ENCODE measurements around the gene MACROD2. TPM values are rescaled to one million over a fixed set of nuclear protein-coding genes. Genes with fewer than 3 reads are reported as not detected.

The MACROD2 gene
- polyA plus RNA-seq, 2 of the 4 experiments (the other 2 are of a cell fraction): 0.96 to 1.3 TPM

DNA sequence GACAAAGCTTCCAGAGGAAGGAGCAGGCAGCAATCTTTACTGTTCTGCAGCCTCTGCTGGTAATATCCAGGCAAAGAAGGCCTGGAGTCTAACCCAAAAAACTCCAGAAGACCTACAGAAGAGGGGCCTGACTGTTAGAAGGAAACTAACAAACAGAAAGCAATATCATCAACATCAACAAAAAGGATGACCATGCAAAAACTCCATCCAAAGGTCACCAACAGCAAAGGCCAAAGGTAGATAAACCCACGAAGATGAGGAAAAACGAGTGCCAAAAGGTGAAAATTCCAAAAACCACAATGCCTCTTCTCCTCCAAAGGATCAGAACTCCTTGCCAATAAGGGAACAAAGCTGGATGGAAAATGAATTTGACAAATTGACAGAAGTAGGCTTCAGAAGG lies 811.9 kb downstream of the MACROD2 start:
- no peak overlapping the region for H3K4me3 ChIP-seq
- ATAC-seq (no peak), DNase-seq (ENCODE audit: low read depth in 1 of 2, low spot score in 1 of 2) (no peak), FAIRE-seq (no peak)
- no peak for TF ChIP-seq BHLHE40 (IDR thresholded peaks at IDR 0.05; ENCODE audit: low read depth, low read length)
- TF ChIP-seq ESRRA (IDR thresholded peaks at IDR 0.05; ENCODE audit: borderline replicate concordance, low read length): no peak
- TF ChIP-seq, protein P1, sequence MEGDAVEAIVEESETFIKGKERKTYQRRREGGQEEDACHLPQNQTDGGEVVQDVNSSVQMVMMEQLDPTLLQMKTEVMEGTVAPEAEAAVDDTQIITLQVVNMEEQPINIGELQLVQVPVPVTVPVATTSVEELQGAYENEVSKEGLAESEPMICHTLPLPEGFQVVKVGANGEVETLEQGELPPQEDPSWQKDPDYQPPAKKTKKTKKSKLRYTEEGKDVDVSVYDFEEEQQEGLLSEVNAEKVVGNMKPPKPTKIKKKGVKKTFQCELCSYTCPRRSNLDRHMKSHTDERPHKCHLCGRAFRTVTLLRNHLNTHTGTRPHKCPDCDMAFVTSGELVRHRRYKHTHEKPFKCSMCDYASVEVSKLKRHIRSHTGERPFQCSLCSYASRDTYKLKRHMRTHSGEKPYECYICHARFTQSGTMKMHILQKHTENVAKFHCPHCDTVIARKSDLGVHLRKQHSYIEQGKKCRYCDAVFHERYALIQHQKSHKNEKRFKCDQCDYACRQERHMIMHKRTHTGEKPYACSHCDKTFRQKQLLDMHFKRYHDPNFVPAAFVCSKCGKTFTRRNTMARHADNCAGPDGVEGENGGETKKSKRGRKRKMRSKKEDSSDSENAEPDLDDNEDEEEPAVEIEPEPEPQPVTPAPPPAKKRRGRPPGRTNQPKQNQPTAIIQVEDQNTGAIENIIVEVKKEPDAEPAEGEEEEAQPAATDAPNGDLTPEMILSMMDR (IDR thresholded peaks at IDR 0.05): no peak
- TF ChIP-seq MYC (IDR thresholded peaks at IDR 0.05; ENCODE audit: borderline replicate concordance, low read length): no peak
- TF ChIP-seq MAFK (IDR thresholded peaks at IDR 0.05; ENCODE audit: partially characterized antibody): peak; percentile 72
- H3K4me1 ChIP-seq: no peaks in the 10 kb centered on the region
- no peak overlapping the region for H3K4me2 ChIP-seq
- no peak overlapping the region for H3K27ac ChIP-seq
- H3K9me3 ChIP-seq: peaks cover 46% of the 10 kb centered on the region
- WGBS (ENCODE audit: missing lambda C conversion rate): 4% methylated on average over 2 of the region's 2 CpGs
- ChIA-PET CTCF (no interaction called here), POLR2A (no interaction called here)

- Histone ChIP-seq H3K4me3 (no peak overlapping the region), H3K9me3 (peaks cover 6% of the 10 kb centered on the region; the same call in 1 of the 3 replicates), H3K4me1 (no peaks in the 10 kb centered on the region), H3K4me2 (no peak overlapping the region), H3K27ac (no peak overlapping the region)
- FAIRE-seq: peak; percentile 23
- 90% methylated on average over 2 of the region's 2 CpGs for WGBS (ENCODE audit: missing lambda C conversion rate)
- ChIA-PET POLR2A (no interaction called here), CTCF (interaction anchor here (0.9 kb wide), 1 partner anchor 478 kb away, joined by 3 read pairs; the partner anchor contains the start of gene FLRT3)
- TF ChIP-seq, protein P2, sequence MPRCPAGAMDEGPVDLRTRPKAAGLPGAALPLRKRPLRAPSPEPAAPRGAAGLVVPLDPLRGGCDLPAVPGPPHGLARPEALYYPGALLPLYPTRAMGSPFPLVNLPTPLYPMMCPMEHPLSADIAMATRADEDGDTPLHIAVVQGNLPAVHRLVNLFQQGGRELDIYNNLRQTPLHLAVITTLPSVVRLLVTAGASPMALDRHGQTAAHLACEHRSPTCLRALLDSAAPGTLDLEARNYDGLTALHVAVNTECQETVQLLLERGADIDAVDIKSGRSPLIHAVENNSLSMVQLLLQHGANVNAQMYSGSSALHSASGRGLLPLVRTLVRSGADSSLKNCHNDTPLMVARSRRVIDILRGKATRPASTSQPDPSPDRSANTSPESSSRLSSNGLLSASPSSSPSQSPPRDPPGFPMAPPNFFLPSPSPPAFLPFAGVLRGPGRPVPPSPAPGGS (IDR thresholded peaks at IDR 0.05): no peak
- TF ChIP-seq BHLHE40 (IDR thresholded peaks at IDR 0.05; ENCODE audit: low read depth, low read length) (no peak), HOXB5 (CRISPR knock-in tag; IDR thresholded peaks at IDR 0.05) (no peak), FOSL2 (IDR thresholded peaks at IDR 0.05) (no peak), FOSL2 (CRISPR knock-in tag; IDR thresholded peaks at IDR 0.05) (no peak), TFCP2L1 (CRISPR knock-in tag; IDR thresholded peaks at IDR 0.05) (no peak)
- no peak for ATAC-seq
- no peak for DNase-seq (ENCODE audit: low read depth in 1 of 2, low spot score in 1 of 2)
These were observed 820.0 kb downstream of the MACROD2 start for GRCh38 chr20:14815340-14815739.

DNA sequence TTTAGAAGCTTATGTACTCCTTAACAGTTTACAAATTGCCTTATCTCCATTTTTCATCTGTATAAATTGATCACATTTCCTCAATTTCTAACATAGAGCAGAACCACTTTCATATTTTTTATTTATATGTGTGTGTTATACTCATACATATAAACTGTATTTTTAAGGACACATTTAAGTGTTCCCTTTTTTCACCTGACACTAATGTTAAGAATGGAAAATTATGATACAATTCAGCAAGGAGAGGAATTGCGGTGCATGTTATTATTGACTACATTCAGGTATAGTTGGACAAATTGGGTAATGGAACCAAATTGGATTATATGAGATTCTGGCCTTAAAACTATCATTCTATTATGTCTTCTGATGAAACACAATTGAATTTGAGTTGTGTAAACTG lies 821.2 kb downstream of the MACROD2 start:
- no peak for DNase-seq (ENCODE audit: low read depth in 1 of 2, low spot score in 1 of 2)
- Histone ChIP-seq H3K4me3 (no peak overlapping the region), H3K27ac (no peak overlapping the region), H3K4me2 (no peak overlapping the region), H3K9me3 (peaks cover 6% of the 10 kb centered on the region; the same call in 1 of the 3 replicates), H3K4me1 (peaks cover 7% of the 10 kb centered on the region; the same call in 1 of the 3 replicates)
- TF ChIP-seq HMGXB4 (CRISPR knock-in tag; IDR thresholded peaks at IDR 0.05; ENCODE audit: borderline replicate concordance) (no peak), KDM5A (IDR thresholded peaks at IDR 0.05) (no peak), ZC3H11A (IDR thresholded peaks at IDR 0.05) (no peak), RNF2 (IDR thresholded peaks at IDR 0.05; ENCODE audit: borderline replicate concordance, low read depth) (no peak), PHF8 (IDR thresholded peaks at IDR 0.05; ENCODE audit: borderline replicate concordance, low read depth) (no peak), JUN (IDR thresholded peaks at IDR 0.05) (no peak), HOXB13 (CRISPR knock-in tag; IDR thresholded peaks at IDR 0.05; ENCODE audit: low read depth) (no peak), HOXA7 (CRISPR knock-in tag; IDR thresholded peaks at IDR 0.05) (no peak)
- no peak for ATAC-seq
- no peak for FAIRE-seq
- WGBS (ENCODE audit: missing lambda C conversion rate): 92% methylated on average over 1 of the region's 1 CpG
- CTCF ChIA-PET: no interaction called here
- POLR2A ChIA-PET: no interaction called here

All from A549 (cell line).